GM21528 (cell line): ENCODE results near the gene TCEA3.

Source experiments
- ATAC-seq: cut with Tn5 transposase; IDR thresholded peaks from one replicate; pipeline ENCODE4 v1.9.1; 2021; ENCODE audit warnings: mild to moderate bottlenecking, moderate library complexity; ENCODE audit not compliant: unreplicated experiment, low FRiP score

Gene TCEA3

GRCh38 chr1:23343221-23344110, 81.1 kb downstream of the TCEA3 start:
- ATAC-seq = no peak

DNA sequence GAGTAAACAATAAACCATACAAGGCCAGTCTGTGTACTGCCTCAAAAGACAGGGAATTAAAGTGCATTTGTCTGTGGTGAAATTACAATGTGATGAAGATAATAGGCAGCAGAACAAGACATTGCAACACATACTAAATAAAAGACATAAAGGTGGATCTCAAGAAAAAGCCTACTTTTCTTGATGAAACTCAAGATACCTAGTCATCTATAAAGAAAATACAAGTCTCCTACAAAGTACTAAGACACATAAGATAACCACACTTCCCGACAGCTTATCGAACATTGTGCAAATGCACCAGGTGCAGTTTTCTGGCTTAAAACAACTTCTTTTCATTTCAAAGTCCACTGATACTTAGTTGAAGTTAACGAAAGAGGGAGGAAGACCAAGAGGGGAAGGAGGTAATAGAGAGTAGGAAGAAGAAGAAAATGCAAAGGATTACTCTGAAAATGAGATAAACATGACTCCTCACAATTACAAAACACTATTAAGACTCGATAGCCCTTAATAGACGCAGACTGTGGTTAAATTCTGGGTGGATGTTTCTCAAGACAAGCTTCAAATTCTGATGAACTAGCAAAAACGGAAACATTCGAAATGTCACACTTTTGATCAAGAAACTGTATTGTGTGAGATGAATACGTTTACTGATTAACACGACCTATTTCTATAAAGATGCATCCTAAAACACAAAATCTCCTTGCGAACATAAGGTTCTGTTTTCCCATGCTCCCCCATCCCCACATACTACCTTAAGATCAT, 82.4 kb downstream of the TCEA3 start:
- ATAC-seq = no peak

DNA sequence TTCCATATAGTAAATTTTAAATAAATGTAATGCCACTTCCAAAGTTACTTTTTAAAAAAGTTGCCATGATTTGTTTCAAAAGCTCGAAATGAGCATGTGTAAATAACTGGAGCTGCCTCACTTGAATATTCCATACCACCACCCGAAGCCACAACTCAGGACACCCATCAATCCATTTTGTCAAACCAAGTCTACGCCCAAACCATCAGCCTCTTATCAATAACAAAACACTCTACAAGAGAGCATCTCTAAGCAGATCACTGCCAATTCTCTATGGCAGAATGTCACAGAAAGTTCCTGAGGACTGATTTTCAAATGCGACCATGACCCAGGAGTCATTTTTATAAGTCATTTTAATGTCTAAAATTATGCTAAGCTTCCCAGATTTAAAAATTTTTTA, 84.9 kb downstream of the TCEA3 start:
- no peak for ATAC-seq

- ATAC-seq = no peak
Observed at GRCh38 chr1:23337869-23338268, 86.7 kb downstream of the TCEA3 start.

- ATAC-seq = no peak
Observed at GRCh38 chr1:23331713-23332112, 92.8 kb downstream of the TCEA3 start.
